Muscle of leg (tissue), 11 donors: Measurements from ENCODE around the gene SLC25A36. TPM values are rescaled to one million over a fixed set of nuclear protein-coding genes. Genes with fewer than 3 reads are reported as not detected.

Experiments
- DNase-seq: peaks from one replicate; pipeline ENCODE4 v3.0.0; 2013
- H3K27ac ChIP-seq: one replicate; pipeline ENCODE4 v1.5.1; 2013; ENCODE audit warnings: mild to moderate bottlenecking, low read length, control low read depth
- H3K27me3 ChIP-seq: one replicate; pipeline ENCODE4 v1.6.1; 2013; ENCODE audit warnings: low read length; ENCODE audit not compliant: control insufficient read depth, insufficient read depth
- H3K36me3 ChIP-seq: one replicate; pipeline ENCODE4 v1.6.1; 2013; ENCODE audit warnings: low read length; ENCODE audit not compliant: control insufficient read depth, insufficient read depth
- H3K4me1 ChIP-seq: one replicate; pipeline ENCODE4 v1.6.1; 2013; ENCODE audit warnings: low read length; ENCODE audit not compliant: control insufficient read depth, insufficient read depth
- H3K4me3 ChIP-seq: one replicate; pipeline ENCODE4 v1.5.1; 2013; ENCODE audit warnings: low read length, control low read depth
- H3K9me3 ChIP-seq: replicated peaks from 2 replicates; pipeline ENCODE4 v1.6.1; 2013; ENCODE audit warnings: low read depth, low read length; ENCODE audit not compliant: control insufficient read depth
- WGBS: methylation state at CpG from one replicate; pipeline ENCODE4 v1.1.5; 2013; ENCODE audit warnings: missing lambda C conversion rate; ENCODE audit not compliant: insufficient coverage; 5-methylcytosine and 5-hydroxymethylcytosine counted together
- polyA plus RNA-seq, 8 donors: library from polyadenylated mRNA; unstranded; fragments of 120-200 nt; gene quantifications; one replicate each; pipeline versions ENCODE4 v1.2.1 to v1.2.3, GENCODE V29; 2013; ENCODE audit warnings: inconsistent platforms in 1 of 8, low replicate concordance in 1 of 8; ENCODE audit not compliant: insufficient read length in 8 of 8, insufficient read depth in 1 of 8
- total RNA-seq: library from RNA; stranded (reverse); fragments of 120-200 nt; gene quantifications from one replicate; pipeline ENCODE4 v1.2.4, GENCODE V29; 2013

SLC25A36 gene
- total and polyA plus RNA-seq, 9 donors, result 45.8 to 82.8 (median 66.1) TPM

- Histone ChIP-seq H3K4me1 (no peaks in the 10 kb centered on the region), H3K27me3 (no peaks in the 10 kb centered on the region), H3K36me3 (no peaks in the 10 kb centered on the region), H3K27ac (no peak overlapping the region), H3K4me3 (no peak overlapping the region), H3K9me3 (no peaks in the 10 kb centered on the region)
- WGBS, result no CpG with 5 or more reads among the region's 1 CpG
- no peak for DNase-seq
These were observed 34.9 kb upstream of the SLC25A36 start for GRCh38 chr3:140906785-140907184.

GRCh38 chr3:140910860-140911259 is 30.8 kb upstream of the SLC25A36 start:
- H3K27ac ChIP-seq, result no peak overlapping the region
- no peaks in the 10 kb centered on the region for H3K4me1 ChIP-seq
- H3K36me3 ChIP-seq, result no peaks in the 10 kb centered on the region
- no CpG with 5 or more reads among the region's 5 CpGs for WGBS
- H3K4me3 ChIP-seq, result no peak overlapping the region
- no peaks in the 10 kb centered on the region for H3K27me3 ChIP-seq
- H3K9me3 ChIP-seq, result no peaks in the 10 kb centered on the region
- no peak for DNase-seq

- WGBS, result no CpG with 5 or more reads among the region's 2 CpGs
- Histone ChIP-seq H3K27me3 (no peaks in the 10 kb centered on the region), H3K4me1 (no peaks in the 10 kb centered on the region), H3K27ac (no peak overlapping the region), H3K36me3 (no peaks in the 10 kb centered on the region), H3K4me3 (no peak overlapping the region), H3K9me3 (no peaks in the 10 kb centered on the region)
- no peak for DNase-seq
These were observed 29.8 kb upstream of the SLC25A36 start for GRCh38 chr3:140911822-140912221.

- H3K9me3 ChIP-seq, result no peaks in the 10 kb centered on the region
- 71% methylated on average over 1 of the region's 5 CpGs for WGBS
- H3K27me3 ChIP-seq, result peaks cover 4% of the 10 kb centered on the region
- H3K27ac ChIP-seq, result no peak overlapping the region
- H3K4me3 ChIP-seq, result no peak overlapping the region
- H3K36me3 ChIP-seq, result no peaks in the 10 kb centered on the region
- H3K4me1 ChIP-seq, result no peaks in the 10 kb centered on the region
- DNase-seq, result no peak
These were observed 27.9 kb upstream of the SLC25A36 start for GRCh38 chr3:140913728-140914127.

DNA sequence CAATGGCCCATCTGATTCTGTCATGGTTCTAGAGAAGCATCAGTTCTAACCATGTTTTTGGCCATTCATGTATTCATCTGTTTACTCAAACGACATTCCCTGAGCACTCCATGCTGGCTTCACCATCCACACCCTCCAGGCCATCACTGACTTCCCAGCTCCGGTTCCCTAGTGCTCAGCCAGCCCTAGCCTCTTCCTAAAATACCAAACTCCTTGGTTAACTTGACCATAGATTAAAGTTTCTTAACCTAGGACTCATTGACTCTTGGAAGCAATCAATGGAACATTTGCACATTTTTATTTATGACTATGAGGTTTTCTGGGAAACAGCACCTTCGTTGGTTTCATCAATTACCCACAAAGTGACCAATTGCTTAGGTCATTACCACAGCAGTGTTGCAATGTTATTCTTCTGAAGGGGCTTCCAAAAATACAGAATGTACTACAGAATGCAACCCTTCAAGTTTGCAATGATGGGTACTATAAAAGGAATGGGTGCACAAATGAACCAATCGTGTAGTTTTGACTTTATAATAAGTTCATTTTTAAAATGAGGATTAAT is 27.2 kb upstream of the SLC25A36 start:
- Histone ChIP-seq H3K4me3 (no peak overlapping the region), H3K36me3 (no peaks in the 10 kb centered on the region), H3K27me3 (peaks cover 4% of the 10 kb centered on the region), H3K4me1 (no peaks in the 10 kb centered on the region), H3K27ac (no peak overlapping the region), H3K9me3 (no peaks in the 10 kb centered on the region)
- WGBS, result 92% methylated on average over 2 of the region's 4 CpGs
- DNase-seq, result no peak

DNA sequence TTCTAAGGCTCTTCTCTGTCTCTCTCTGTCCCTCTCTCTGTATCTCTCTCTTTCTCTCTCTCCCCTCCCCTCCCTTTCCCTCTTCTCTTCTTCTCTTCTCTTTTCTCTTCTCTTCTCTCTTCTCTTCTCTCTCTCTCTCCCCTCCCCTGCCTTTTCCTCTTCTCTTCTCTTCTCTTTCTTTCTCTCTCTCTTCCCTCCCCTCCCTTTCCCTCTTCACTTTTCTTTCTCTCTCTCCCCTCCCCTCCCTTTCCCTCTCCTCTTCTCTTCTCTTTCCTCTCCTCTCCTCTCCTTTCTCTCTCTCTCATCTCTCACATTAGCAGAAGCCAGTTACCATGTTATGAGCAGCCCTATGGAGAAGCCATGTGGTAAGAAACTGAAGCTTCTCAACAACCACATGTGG is 25.0 kb upstream of the SLC25A36 start:
- H3K27me3 ChIP-seq, result peaks cover 4% of the 10 kb centered on the region
- H3K9me3 ChIP-seq, result no peaks in the 10 kb centered on the region
- H3K27ac ChIP-seq, result no peak overlapping the region
- no peaks in the 10 kb centered on the region for H3K4me1 ChIP-seq
- H3K36me3 ChIP-seq, result no peaks in the 10 kb centered on the region
- no peak for DNase-seq
- no peak overlapping the region for H3K4me3 ChIP-seq

DNA sequence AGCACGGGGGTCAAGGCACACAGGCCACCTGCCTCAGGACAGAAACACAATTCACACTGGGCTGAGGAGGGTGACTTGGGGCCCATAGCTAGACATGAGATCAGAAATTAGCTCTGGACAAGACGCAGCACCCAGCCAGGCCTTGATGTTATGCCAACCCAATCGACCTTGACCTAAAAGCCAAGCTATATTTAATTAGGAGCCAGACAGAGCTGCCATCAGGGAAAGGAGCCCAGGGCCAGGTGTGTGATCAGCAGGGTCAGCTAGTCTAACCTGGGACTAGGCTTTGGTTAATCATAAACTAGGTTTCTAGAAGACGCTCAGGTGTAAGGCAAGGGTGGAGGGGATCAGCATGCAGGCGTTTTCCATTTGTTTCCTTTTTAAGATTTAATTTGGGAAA is 23.9 kb upstream of the SLC25A36 start:
- 61% methylated on average over 2 of the region's 5 CpGs for WGBS
- Histone ChIP-seq H3K9me3 (no peaks in the 10 kb centered on the region), H3K4me3 (no peak overlapping the region), H3K4me1 (no peaks in the 10 kb centered on the region), H3K36me3 (no peaks in the 10 kb centered on the region), H3K27me3 (peaks cover 4% of the 10 kb centered on the region), H3K27ac (no peak overlapping the region)
- no peak for DNase-seq

- no peak for DNase-seq
- Histone ChIP-seq H3K4me1 (no peaks in the 10 kb centered on the region), H3K36me3 (no peaks in the 10 kb centered on the region), H3K27me3 (peaks cover 4% of the 10 kb centered on the region), H3K27ac (no peak overlapping the region), H3K9me3 (no peaks in the 10 kb centered on the region), H3K4me3 (no peak overlapping the region)
- 83% methylated on average over 1 of the region's 2 CpGs for WGBS
These were observed 21.6 kb upstream of the SLC25A36 start for GRCh38 chr3:140920029-140920428.

DNA sequence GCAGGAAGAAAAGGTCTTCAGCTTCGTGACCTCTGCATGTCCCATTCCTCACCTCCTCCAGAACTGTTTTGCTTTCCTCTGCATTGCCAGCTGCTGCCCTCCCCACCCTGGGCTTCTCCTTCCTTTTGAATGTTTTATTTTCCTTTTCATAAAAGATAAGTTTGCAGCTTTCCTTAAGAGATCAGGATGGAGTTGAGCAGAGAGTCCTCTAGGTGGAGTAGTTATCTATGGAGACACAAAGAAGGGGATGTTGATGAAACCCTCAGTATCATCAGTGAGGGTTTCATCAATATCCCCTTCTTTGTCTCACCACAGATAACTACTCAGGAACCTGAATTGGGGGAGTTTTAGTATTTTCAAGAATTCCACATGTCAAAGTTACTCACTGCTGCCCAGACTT is 19.0 kb upstream of the SLC25A36 start:
- no peaks in the 10 kb centered on the region for H3K36me3 ChIP-seq
- H3K27ac ChIP-seq, result no peak overlapping the region
- H3K4me3 ChIP-seq, result no peak overlapping the region
- H3K27me3 ChIP-seq, result peaks cover 2% of the 10 kb centered on the region
- no peaks in the 10 kb centered on the region for H3K4me1 ChIP-seq
- H3K9me3 ChIP-seq, result no peaks in the 10 kb centered on the region
- 33% methylated on average over 1 of the region's 1 CpG for WGBS
- peak; percentile 20 for DNase-seq

GRCh38 chr3:140924097-140924873 is 17.4 kb upstream of the SLC25A36 start:
- Histone ChIP-seq H3K27ac (peak overlapping the region; percentile 57), H3K27me3 (no peaks in the 10 kb centered on the region), H3K4me1 (no peaks in the 10 kb centered on the region), H3K9me3 (no peaks in the 10 kb centered on the region), H3K36me3 (no peaks in the 10 kb centered on the region), H3K4me3 (no peak overlapping the region)
- WGBS, result 39% methylated on average over 3 of the region's 6 CpGs
- DNase-seq, result peak; percentile 76
